Activated naive CD4-positive, alpha-beta T cell treated with anti-CD3 and anti-CD28 coated beads, Interleukin-2, amount 50 U/mL, for 72 hours (primary cell): ENCODE measurements around the gene CTDSP2. TPM values are rescaled to one million over a fixed set of nuclear protein-coding genes. Genes with fewer than 3 reads are reported as not detected.
"Not testable (repeated sequence)": the region's sequence is repeated elsewhere in the genome, so short reads cannot be mapped to it uniquely, and the experiment has no call there.

Experiments used
- ATAC-seq, 2 donors: fragments of 150-1000 bp; cut with Tn5 transposase; 2 replicates each; pipeline ENCODE4 v1.10.0; 2021; ENCODE audit warnings: mild to moderate bottlenecking in 2 of 2, moderate library complexity in 2 of 2
- DNase-seq, 2 donors: peaks; one replicate each; pipeline ENCODE4 v3.0.0; 2021 to 2022; ENCODE audit warnings: low spot score in 2 of 2
- H3K27ac Mint-ChIP-seq, 2 donors: one replicate each; pipeline ENCODE4 v1.8.0; 2022; ENCODE audit warnings: mild to moderate bottlenecking in 2 of 2, mixed read lengths in 2 of 2
- H3K36me3 Mint-ChIP-seq, 2 donors: one replicate each; pipeline ENCODE4 v1.8.0; 2022; ENCODE audit warnings: mixed read lengths in 2 of 2
- H3K9me3 Mint-ChIP-seq, 2 donors: one replicate each; pipeline ENCODE4 v1.8.0; 2022; ENCODE audit warnings: mixed read lengths in 2 of 2
- total RNA-seq, 2 donors: library from RNA; stranded (reverse); gene quantifications; one replicate each; pipeline ENCODE4 v1.2.3, GENCODE V29; 2022

The CTDSP2 gene
- total RNA-seq, 2 donors from 2014 or later = 76.3 to 103 TPM

DNA sequence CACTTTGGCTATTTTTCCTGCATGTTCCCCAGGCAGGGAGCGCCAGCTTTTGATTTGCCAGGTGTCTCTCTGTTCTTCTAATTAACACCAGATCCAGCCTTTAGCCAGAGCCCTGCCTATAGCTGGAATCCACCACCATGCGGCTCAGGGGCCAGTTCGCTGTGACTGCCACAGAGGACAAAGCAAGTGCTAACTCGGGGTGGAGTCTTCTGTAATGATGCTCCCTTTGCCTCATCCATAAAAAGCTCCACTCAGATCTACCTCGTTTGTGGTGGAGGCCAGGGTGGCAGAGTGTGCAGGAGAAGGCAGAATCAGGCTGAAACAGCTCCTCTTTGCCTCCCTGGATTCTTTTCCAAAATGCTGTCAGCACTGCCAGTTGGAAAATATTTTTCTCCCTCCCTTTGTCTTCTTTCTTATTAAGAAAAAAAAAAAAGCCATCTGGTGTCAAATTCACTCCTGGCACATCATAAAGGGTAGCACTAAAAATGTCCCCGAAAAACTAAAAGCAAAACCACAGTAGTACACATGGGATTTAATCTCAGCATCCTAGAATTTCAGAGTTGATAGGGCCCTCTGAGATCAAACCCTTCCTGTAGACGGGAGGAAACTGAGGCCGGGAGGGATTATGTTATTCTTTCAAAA lies 18.0 kb upstream of the CTDSP2 start:
- ATAC-seq = peak in 1 of 2 donors; percentile 13
- Mint-ChIP-seq H3K27ac (no peak overlapping the region), H3K9me3 (no peaks in the 10 kb centered on the region), H3K36me3 (no peaks in the 10 kb centered on the region)
- no peak for DNase-seq

- Mint-ChIP-seq H3K9me3 (no peaks in the 10 kb centered on the region), H3K27ac (no peak overlapping the region), H3K36me3 (no peaks in the 10 kb centered on the region)
- DNase-seq (no peak), ATAC-seq (no peak)
Measured at GRCh38 chr12:57863676-57864075, 17.1 kb upstream of the CTDSP2 start.

GRCh38 chr12:57861967-57862366 lies 15.4 kb upstream of the CTDSP2 start:
- Mint-ChIP-seq H3K36me3 (no peaks in the 10 kb centered on the region), H3K9me3 (no peaks in the 10 kb centered on the region), H3K27ac (no peak overlapping the region)
- DNase-seq (no peak), ATAC-seq (no peak)

DNA sequence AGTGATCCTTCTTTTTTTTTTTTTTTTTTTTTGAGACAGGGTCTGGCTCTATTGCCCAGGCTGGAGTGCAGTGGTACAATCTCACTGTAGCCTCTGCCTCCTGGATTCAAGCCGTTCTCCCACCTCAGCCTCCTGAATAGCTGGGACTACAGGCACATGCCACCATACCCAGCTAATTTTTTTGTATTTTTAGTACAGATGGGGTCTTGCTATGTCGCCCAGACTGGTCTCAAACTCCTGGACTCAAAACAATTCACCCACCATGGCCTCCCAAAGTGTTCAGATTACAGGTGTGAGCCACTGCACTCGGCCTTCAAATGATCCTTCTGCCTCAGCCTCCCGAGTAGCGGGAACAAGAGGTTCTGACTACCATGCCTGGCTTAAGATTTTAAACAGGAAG lies 14.4 kb upstream of the CTDSP2 start:
- not testable (repeated sequence) for DNase-seq, H3K9me3 Mint-ChIP-seq, H3K27ac Mint-ChIP-seq, H3K36me3 Mint-ChIP-seq, ATAC-seq

DNA sequence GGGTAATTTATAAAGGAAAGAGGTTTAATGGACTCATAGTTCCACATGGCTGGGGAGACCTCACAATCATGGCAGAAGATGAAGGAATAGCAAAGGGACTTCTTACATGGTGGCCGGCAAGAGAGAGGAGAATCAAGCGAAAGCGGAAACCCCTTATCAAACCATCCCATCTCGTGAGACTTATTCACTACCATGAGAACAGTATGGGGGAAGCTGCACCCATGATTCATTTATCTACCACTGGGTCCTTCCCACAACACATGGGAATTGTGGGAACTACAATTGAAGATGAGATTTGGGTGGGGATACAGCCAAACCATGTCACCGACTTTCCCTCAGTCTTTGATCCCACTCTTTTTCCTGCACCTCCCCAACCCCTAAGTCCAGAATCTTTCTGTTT lies 12.6 kb upstream of the CTDSP2 start:
- no peaks in the 10 kb centered on the region for H3K36me3 Mint-ChIP-seq
- no peak for DNase-seq
- ATAC-seq = no peak
- H3K27ac Mint-ChIP-seq = no peak overlapping the region
- no peaks in the 10 kb centered on the region for H3K9me3 Mint-ChIP-seq

GRCh38 chr12:57858123-57858522 lies 11.6 kb upstream of the CTDSP2 start:
- H3K36me3 Mint-ChIP-seq, H3K27ac Mint-ChIP-seq, DNase-seq, H3K9me3 Mint-ChIP-seq, ATAC-seq: not testable (repeated sequence)

DNA sequence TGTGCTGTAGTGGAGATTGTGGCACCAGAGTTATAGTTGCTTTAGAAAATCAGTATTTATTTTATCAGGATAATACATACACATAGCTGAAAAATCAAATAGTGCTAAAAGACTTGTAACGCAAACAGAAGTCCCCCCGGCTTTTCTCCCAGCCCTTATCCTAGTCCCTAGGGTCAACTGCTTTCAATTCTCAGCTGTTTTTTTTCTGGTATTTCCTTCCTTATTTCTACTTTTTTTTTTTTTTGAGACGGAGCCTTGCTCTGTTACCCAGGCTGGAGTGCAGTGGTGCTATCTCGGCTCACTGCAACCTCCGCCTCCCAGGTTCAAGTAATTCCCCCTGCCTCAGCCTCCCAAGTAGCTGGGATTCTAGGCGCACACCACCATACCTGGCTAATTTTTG lies 8.4 kb upstream of the CTDSP2 start:
- DNase-seq = no peak
- no peak overlapping the region for H3K27ac Mint-ChIP-seq
- ATAC-seq = no peak
- H3K36me3 Mint-ChIP-seq = no peaks in the 10 kb centered on the region
- H3K9me3 Mint-ChIP-seq = no peaks in the 10 kb centered on the region

DNA sequence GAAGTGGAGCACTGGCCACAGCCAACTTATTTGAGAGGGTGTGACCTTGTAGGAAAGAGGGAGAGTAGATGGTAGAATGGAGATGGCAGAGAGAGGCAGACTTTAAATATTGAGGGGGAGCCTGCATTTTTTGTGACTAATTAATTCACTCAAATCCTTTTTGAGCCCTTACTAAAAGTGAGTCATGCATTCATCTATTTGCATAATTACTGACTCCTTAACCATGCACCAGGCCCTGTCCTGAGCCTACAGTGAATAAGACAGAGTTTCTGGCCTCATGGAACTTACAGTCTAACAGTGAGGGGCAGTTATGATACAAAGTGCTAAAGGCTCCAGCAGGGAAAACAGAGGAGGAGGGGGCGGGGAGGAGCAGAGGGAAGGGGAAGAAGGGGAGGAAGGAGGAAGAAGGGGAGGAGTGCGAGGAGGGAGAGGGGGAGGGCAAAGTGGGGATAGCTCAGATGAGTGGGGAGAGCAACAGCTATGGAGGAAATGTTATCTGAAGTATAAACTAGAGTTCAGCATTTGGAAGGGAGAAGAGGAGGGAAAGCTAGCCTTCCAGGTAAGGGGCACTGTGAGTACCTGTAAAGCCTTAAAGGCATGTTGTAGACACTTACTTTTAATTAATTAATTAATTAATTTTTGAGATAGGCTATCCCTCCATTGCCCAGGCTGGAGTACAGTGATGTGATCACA lies 7.5 kb upstream of the CTDSP2 start:
- peak overlapping the region; percentile 30 to 80 for H3K27ac Mint-ChIP-seq
- DNase-seq = no peak
- peak in 1 of 2 donors; percentile 84 for ATAC-seq
- no peaks in the 10 kb centered on the region for H3K9me3 Mint-ChIP-seq
- H3K36me3 Mint-ChIP-seq = no peaks in the 10 kb centered on the region

- Mint-ChIP-seq H3K27ac (peak overlapping the region in 1 of 2 donors; percentile 31), H3K9me3 (no peaks in the 10 kb centered on the region), H3K36me3 (no peaks in the 10 kb centered on the region)
- peak in 1 of 2 donors; percentile 18 for ATAC-seq
- DNase-seq = no peak
Measured at GRCh38 chr12:57852620-57853500, 6.3 kb upstream of the CTDSP2 start.

DNA sequence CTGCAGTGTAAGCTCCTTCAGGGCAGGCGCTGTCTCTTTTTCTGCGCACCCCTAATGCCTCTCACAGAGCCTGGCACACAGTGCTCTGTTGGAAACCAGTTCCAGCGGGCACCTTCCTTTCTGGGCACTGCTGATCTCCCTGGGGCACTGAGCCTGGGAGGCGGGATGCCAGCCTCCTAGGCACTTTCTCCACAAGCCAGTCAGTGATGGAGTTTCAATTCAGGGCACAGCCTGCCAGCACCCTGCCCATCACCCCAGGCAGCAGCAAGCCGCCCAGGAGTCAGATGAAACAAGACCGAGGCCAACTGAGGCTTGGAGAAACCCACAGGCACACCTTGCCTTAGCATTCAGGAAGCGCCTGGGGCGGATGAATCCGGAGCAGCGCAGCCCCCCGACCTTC lies 5.7 kb upstream of the CTDSP2 start:
- no peak for DNase-seq
- H3K9me3 Mint-ChIP-seq = no peaks in the 10 kb centered on the region
- ATAC-seq = peak in 1 of 2 donors; percentile 22

GRCh38 chr12:57851552-57851951 lies 5.0 kb upstream of the CTDSP2 start:
- ATAC-seq = no peak
- no peak for DNase-seq
- Mint-ChIP-seq H3K9me3 (no peaks in the 10 kb centered on the region), H3K27ac (peak overlapping the region in 1 of 2 donors; percentile 31), H3K36me3 (no peaks in the 10 kb centered on the region)

More for the DNA sequence above, 5.7 kb upstream of the CTDSP2 start:
- peak overlapping the region in 1 of 2 donors; percentile 31 for H3K27ac Mint-ChIP-seq
- no peaks in the 10 kb centered on the region for H3K36me3 Mint-ChIP-seq

GRCh38 chr12:57850854-57851430 lies 4.4 kb upstream of the CTDSP2 start:
- DNase-seq (no peak), ATAC-seq (no peak)
- H3K9me3 Mint-ChIP-seq = no peaks in the 10 kb centered on the region
- no peaks in the 10 kb centered on the region for H3K36me3 Mint-ChIP-seq
- no peak overlapping the region for H3K27ac Mint-ChIP-seq

DNA sequence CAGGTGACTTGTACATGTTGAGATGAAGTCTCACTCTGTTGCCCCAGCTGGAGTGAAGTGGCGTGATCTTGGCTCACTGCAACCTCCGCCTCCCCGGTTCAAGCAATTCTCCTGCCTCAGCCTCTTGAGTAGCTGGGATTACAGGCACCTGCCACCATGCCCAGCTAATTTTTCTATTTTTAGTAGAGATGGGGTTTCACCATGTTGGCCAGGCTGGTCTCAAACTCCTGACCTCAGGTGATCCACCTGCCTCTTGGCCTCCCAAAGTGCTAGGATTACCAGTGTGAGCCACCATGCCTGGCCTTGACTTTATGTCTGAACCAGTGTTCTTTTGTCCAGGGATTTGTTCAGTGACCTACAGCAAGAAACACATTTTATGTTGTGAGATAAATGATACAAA lies 2.9 kb upstream of the CTDSP2 start:
- not testable (repeated sequence) for H3K27ac Mint-ChIP-seq, DNase-seq, H3K36me3 Mint-ChIP-seq, H3K9me3 Mint-ChIP-seq, ATAC-seq

- Mint-ChIP-seq H3K27ac (no peak overlapping the region), H3K9me3 (no peaks in the 10 kb centered on the region), H3K36me3 (no peaks in the 10 kb centered on the region)
- ATAC-seq (no peak), DNase-seq (no peak)
Measured at GRCh38 chr12:57849035-57849434, 2.5 kb upstream of the CTDSP2 start.

GRCh38 chr12:57848208-57848607 lies 1.7 kb upstream of the CTDSP2 start:
- H3K27ac Mint-ChIP-seq = no peak overlapping the region
- no peaks in the 10 kb centered on the region for H3K36me3 Mint-ChIP-seq
- no peak for ATAC-seq
- no peak for DNase-seq
- no peaks in the 10 kb centered on the region for H3K9me3 Mint-ChIP-seq

DNA sequence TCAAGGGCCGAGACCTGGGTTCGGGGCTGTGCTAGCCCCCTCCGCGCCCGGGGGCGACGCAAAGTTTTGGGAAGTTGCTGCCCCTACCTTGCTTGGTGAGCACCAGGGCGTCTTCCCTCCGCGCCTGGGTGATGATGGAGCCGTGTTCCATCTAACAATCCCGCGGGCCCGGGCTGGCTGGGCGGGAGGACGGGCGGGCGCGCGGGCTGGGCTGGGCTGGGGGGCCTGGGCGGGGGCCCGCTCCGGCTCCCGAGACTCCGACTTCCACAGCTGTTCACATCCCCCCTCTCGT lies 298 bp downstream of the CTDSP2 start:
- Mint-ChIP-seq H3K9me3 (no peaks in the 10 kb centered on the region), H3K27ac (peak overlapping the region in 1 of 2 donors; percentile 59), H3K36me3 (no peaks in the 10 kb centered on the region)
- ATAC-seq = peak; percentile 11 to 24
- no peak for DNase-seq
